Esophagus muscularis mucosa (tissue), 4 donors: ENCODE data around the gene BBOX1.

Source experiments
- EP300 ChIP-seq: sonication (generic); formaldehyde crosslinking; IDR thresholded peaks from one replicate; pipeline ENCODE4 v1.6.1; 2017; ENCODE audit warnings: antibody characterized with exemption
- POLR2AphosphoS5 ChIP-seq, 2 donors: sonication (generic); formaldehyde crosslinking; IDR thresholded peaks; one replicate each; pipeline ENCODE4 v1.6.1; 2017; ENCODE audit warnings: antibody characterized with exemption in 2 of 2
- TF ChIP-seq, protein P1 (sequence below), 3 experiments: fragments of 200-600 bp in 2 of 3; fragments of 450-650 bp in 1 of 3; sonication (generic) in 2 of 3; IDR thresholded peaks; one replicate each; pipeline ENCODE4 v1.5.1; 2017 to 2019; ENCODE audit warnings: antibody characterized with exemption in 3 of 3, mild to moderate bottlenecking in 2 of 3, moderate library complexity in 1 of 3

DNA sequence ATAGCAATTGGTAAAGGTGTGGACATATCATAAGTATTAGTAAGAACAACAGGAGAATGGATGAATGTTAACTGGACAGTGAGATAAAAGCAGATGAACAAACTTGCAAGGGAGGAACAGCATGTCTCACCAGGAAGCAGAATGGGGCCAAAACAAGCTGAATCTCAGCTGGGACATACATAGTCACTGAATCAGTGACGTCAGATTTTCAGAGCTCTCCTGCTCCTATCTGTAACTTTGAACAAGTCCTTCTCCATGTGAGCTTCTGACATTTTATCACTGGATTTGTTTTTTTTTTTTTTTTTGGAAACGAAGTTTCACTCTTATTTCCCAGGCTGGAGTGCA lies 118.7 kb downstream of the BBOX1 start:
- TF ChIP-seq EP300 (no peak), POLR2AphosphoS5 (IDR thresholded peaks at IDR 0.05) (no peak)
- TF ChIP-seq, protein P1, sequence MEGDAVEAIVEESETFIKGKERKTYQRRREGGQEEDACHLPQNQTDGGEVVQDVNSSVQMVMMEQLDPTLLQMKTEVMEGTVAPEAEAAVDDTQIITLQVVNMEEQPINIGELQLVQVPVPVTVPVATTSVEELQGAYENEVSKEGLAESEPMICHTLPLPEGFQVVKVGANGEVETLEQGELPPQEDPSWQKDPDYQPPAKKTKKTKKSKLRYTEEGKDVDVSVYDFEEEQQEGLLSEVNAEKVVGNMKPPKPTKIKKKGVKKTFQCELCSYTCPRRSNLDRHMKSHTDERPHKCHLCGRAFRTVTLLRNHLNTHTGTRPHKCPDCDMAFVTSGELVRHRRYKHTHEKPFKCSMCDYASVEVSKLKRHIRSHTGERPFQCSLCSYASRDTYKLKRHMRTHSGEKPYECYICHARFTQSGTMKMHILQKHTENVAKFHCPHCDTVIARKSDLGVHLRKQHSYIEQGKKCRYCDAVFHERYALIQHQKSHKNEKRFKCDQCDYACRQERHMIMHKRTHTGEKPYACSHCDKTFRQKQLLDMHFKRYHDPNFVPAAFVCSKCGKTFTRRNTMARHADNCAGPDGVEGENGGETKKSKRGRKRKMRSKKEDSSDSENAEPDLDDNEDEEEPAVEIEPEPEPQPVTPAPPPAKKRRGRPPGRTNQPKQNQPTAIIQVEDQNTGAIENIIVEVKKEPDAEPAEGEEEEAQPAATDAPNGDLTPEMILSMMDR (IDR thresholded peaks at IDR 0.05), result no peak
